ENCODE data around the gene NEMP1.
"Not testable (repeated sequence)": the region's sequence is repeated elsewhere in the genome, so short reads cannot be mapped to it uniquely, and the experiment has no call there.

Gene NEMP1

GRCh38 chr12:57025196-57025595 is 53.4 kb downstream of the NEMP1 start:
- TF ChIP-seq, protein P1, sequence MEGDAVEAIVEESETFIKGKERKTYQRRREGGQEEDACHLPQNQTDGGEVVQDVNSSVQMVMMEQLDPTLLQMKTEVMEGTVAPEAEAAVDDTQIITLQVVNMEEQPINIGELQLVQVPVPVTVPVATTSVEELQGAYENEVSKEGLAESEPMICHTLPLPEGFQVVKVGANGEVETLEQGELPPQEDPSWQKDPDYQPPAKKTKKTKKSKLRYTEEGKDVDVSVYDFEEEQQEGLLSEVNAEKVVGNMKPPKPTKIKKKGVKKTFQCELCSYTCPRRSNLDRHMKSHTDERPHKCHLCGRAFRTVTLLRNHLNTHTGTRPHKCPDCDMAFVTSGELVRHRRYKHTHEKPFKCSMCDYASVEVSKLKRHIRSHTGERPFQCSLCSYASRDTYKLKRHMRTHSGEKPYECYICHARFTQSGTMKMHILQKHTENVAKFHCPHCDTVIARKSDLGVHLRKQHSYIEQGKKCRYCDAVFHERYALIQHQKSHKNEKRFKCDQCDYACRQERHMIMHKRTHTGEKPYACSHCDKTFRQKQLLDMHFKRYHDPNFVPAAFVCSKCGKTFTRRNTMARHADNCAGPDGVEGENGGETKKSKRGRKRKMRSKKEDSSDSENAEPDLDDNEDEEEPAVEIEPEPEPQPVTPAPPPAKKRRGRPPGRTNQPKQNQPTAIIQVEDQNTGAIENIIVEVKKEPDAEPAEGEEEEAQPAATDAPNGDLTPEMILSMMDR (conservative IDR thresholded peaks at IDR 0.05; ENCODE audit: control insufficient read depth, insufficient read depth, low read depth, low read length), result no peak
- DNase-seq (ENCODE audit: low read depth), result no peak
- H3K4me3 ChIP-seq (ENCODE audit: control insufficient read depth, low read depth, low read length), result no peak overlapping the region

- not testable (repeated sequence) for H3K4me3 ChIP-seq (ENCODE audit: control insufficient read depth, low read depth, low read length); DNase-seq (ENCODE audit: low read depth)
Observed at GRCh38 chr12:57022324-57022723, 56.3 kb downstream of the NEMP1 start.

- H3K4me3 ChIP-seq (ENCODE audit: control insufficient read depth, low read depth, low read length), result no peak overlapping the region
- TF ChIP-seq, protein P1 (conservative IDR thresholded peaks at IDR 0.05; ENCODE audit: control insufficient read depth, insufficient read depth, low read depth, low read length), result no peak
- DNase-seq (ENCODE audit: low read depth), result no peak
Observed at GRCh38 chr12:57019983-57020719, 58.4 kb downstream of the NEMP1 start.

- TF ChIP-seq, protein P1 (conservative IDR thresholded peaks at IDR 0.05; ENCODE audit: control insufficient read depth, insufficient read depth, low read depth, low read length), result no peak
- no peak overlapping the region for H3K4me3 ChIP-seq (ENCODE audit: control insufficient read depth, low read depth, low read length)
- no peak for DNase-seq (ENCODE audit: low read depth)
Observed at GRCh38 chr12:57018906-57019305, 59.7 kb downstream of the NEMP1 start.

GRCh38 chr12:57018353-57018752 is 60.2 kb downstream of the NEMP1 start:
- not testable (repeated sequence) for DNase-seq (ENCODE audit: low read depth); H3K4me3 ChIP-seq (ENCODE audit: control insufficient read depth, low read depth, low read length)

DNA sequence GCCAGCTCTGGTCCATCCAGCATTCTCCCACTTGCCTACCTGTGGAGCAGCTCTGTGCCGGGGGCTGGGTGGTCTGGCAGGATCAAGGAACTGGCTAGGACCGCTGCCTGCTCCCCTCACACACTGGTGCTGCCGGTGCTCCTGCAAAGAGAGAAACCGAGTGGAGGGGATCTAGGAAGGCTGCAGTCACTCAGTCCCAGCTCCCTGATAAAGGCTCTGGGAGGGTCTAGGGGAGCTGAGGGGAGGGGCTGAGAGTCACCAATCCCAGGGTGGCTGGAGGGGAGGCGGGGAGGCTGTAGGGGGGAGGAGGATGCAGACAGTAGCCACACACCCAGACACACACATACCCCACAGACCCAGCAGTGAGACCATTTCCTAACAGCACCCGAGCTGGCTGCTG is 62.2 kb downstream of the NEMP1 start, which contains the start of gene TAC3:
TAC3 (minus strand) TSS at position 182 of the 400 bp plus-strand sequence. CDS start 732 bp downstream, outside the sequence.
- TF ChIP-seq, protein P1 (conservative IDR thresholded peaks at IDR 0.05; ENCODE audit: control insufficient read depth, insufficient read depth, low read depth, low read length), result no peak
- no peak for DNase-seq (ENCODE audit: low read depth)
- no peak within 1 kb of the TSS for H3K4me3 ChIP-seq (ENCODE audit: control insufficient read depth, low read depth, low read length)

GRCh38 chr12:57012600-57013465 is 65.8 kb downstream of the NEMP1 start:
- H3K4me3 ChIP-seq (ENCODE audit: control insufficient read depth, low read depth, low read length), result no peak overlapping the region
- TF ChIP-seq, protein P1 (conservative IDR thresholded peaks at IDR 0.05; ENCODE audit: control insufficient read depth, insufficient read depth, low read depth, low read length), result no peak
- no peak for DNase-seq (ENCODE audit: low read depth)
